RWPE1 (cell line): ENCODE results near the gene IFT172.

Experiments used
- CTCF ChIA-PET: fragments of 350-600 bp; sonication (Branson Sonifier 250); formaldehyde crosslinking; extraction: SDS; loops from one replicate; lab custom pipeline; 2021; lab: Yijun Ruan, JAX
- POLR2A ChIA-PET: fragments of 400-600 bp; formaldehyde crosslinking; extraction: SDS; loops from one replicate; lab custom pipeline; 2020; ENCODE audit warnings: antibody characterized with exemption; ENCODE audit not compliant: low non-redundant PET; lab: Yijun Ruan, JAX
- DNase-seq: peaks from one replicate; pipeline ENCODE4 v3.0.0; 2012; ENCODE audit warnings: low spot score
- H3K27ac ChIP-seq: fragments of 450-650 bp; 2 replicates; pipeline ENCODE4 v1.5.1; 2017
- TF ChIP-seq, protein P1 (sequence below): fragments of 450-650 bp; conservative IDR thresholded peaks from 2 replicates; pipeline ENCODE4 v1.5.1; 2017; ENCODE audit warnings: low read depth, mild to moderate bottlenecking

IFT172 gene

DNA sequence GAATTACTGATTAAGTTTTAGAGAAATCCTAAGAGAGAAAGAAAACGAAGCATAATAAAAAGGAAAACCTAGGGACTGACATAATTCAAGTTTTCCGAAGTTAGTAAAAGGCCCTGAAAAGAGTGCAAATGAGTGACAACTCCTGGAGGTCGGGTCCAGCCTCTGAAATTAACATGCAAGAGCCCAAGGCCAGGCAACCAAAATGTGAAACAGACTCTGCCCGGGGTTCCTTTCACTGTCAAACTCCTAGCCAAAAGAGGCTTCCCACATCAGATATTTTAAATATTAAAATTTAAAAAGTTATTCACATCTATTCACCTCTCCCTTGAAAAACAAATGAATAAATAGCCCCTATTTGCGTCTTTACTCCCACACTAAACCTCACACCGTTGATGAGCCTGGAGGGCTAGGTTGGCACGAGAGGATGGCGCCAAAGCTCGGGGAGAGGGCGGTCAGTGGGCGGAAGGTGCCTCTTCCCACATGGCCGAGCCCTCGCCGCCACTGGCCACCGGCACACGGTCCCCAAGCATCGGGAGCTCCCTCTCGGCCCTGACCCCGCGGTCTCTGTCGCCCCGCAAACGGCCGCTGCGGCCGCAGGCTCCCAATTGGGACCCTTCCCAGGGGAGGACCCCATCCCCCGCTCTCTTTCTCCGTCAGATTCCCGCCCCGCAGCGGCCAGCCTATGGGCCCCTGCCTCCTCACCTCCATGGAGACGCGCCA is 80.8 kb downstream of the IFT172 start:
- DNase-seq = peak; percentile 35
- CTCF ChIA-PET = interaction anchor here (0.6 to 2.9 kb wide), 2 partner anchors 21 to 31 kb away, joined by 4 to 19 read pairs; partner anchors contain the start of gene NRBP1
- TF ChIP-seq, protein P1, sequence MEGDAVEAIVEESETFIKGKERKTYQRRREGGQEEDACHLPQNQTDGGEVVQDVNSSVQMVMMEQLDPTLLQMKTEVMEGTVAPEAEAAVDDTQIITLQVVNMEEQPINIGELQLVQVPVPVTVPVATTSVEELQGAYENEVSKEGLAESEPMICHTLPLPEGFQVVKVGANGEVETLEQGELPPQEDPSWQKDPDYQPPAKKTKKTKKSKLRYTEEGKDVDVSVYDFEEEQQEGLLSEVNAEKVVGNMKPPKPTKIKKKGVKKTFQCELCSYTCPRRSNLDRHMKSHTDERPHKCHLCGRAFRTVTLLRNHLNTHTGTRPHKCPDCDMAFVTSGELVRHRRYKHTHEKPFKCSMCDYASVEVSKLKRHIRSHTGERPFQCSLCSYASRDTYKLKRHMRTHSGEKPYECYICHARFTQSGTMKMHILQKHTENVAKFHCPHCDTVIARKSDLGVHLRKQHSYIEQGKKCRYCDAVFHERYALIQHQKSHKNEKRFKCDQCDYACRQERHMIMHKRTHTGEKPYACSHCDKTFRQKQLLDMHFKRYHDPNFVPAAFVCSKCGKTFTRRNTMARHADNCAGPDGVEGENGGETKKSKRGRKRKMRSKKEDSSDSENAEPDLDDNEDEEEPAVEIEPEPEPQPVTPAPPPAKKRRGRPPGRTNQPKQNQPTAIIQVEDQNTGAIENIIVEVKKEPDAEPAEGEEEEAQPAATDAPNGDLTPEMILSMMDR = no peak
- POLR2A ChIA-PET = interaction anchor here (1.0 kb wide), 1 partner anchor 95 kb away, joined by 4 read pairs; no protein-coding TSS in a partner anchor
- peak overlapping the region; percentile 88 for H3K27ac ChIP-seq

DNA sequence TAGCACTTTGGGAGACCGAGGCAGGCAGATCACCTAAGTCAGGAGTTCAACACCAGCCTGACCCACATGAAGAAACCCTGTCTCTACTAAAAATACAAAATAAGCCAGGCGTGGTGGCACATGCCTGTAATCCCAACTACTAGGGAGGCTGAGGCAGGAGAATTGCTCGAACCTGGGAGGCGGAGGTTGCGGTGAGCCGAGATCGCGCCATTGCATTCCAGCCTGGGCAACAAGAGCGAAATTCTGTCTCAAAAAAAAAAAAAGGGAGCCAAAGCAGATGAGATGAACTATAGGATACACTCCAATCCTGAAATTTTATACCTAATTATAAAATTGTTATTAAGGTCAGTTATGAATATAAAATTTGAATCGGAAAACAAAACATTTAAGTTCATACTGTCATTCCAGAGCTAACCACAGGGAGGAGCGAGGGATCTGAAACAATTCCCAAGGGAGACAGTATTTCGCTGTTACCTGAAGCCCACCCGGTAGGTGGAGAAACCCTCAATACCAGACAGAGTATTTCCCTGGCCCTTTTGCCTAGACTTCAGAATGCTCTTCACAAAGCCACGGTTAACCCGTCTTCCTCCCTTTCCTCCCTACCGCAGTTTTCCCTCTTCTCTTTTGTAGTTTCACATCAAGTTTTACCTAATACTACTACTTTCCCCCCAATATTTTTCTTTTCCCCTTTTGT is 81.6 kb downstream of the IFT172 start:
- 0 out of 2 replicates have a peak overlapping the region, but pooled peaks have one; percentile 13 for H3K27ac ChIP-seq
- TF ChIP-seq, protein P1 = peak; percentile 73
- ChIA-PET POLR2A (no interaction called here), CTCF (interaction anchor here (0.9 to 2.9 kb wide), 2 partner anchors 22 kb away, joined by 4 to 19 read pairs; partner anchors contain the start of gene NRBP1)
- peak; percentile 52 for DNase-seq

DNA sequence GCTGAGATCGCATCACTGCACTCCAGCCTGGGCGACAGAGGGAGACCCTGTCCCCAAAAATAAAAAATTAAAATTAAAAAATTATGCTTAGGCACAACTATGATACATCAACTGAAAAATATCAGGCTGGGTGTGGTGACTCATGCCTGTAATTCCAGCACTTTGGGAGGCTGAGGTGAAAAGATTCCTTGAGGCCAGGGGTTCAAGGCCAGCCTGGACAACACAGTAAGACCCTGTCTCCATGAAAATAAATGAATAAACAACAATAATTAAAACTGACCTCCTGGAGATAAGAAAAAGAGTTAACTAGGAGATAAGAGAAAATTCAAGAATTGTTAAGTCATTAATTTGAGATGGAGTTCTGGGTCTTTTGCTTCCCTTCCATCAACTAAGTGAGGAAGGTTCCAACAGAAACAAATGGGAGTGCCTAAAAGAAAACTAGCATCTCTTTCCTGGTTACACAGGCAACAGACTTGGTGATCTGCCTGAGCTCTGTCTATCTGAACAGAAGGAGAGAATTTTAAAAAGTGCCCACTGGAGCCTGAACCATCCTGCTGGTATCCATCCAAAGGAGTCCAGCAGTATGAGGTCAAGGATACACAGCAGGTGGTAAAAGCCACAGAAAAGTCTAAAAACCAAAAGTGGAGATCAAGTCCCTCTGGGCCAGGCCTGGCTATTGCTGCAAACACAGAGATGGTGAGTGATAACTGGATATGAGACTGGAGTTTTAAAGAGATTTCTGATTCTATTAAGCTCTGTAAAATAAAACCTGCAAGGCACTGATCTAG is 89.0 kb downstream of the IFT172 start:
- DNase-seq = no peak
- CTCF ChIA-PET = no interaction called here
- POLR2A ChIA-PET = no interaction called here
- TF ChIP-seq, protein P1 = no peak
- H3K27ac ChIP-seq = no peak overlapping the region

DNA sequence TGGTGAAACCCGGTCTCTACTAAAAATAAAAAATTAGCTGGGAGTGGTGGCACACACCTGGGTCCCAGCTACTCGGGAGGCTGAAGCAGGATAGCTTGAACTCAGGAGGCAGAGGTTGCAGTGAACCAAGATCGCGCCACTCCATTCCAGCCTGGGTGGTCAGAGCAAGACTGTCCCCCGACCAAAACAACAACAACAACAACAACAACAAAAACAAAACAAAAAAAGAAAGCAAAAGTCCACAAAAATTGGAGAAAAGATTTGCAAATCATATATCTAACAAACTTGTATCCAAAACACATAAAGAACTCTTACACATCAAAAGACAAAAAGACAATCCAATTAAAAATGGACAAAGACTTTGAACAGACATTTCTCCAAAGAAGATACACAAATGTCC is 90.6 kb downstream of the IFT172 start:
- TF ChIP-seq, protein P1 = no peak
- CTCF ChIA-PET = interaction anchor here (0.6 kb wide), 1 partner anchor 64 kb away, joined by 4 read pairs; no protein-coding TSS in a partner anchor
- no peak for DNase-seq
- POLR2A ChIA-PET = no interaction called here
- no peak overlapping the region for H3K27ac ChIP-seq
